IPS-11a (cell line): ENCODE measurements around the gene STXBP1.
A peak's percentile ranks its signal among the peaks of the same experiment; 100 is the strongest.
"Not testable (repeated sequence)": the region's sequence is repeated elsewhere in the genome, so short reads cannot be mapped to it uniquely, and the experiment has no call there.

ENCODE experiments used
- H3K4me3 ChIP-seq: one replicate; pipeline ENCODE4 v1.5.1; 2013; ENCODE audit warnings: low read depth, low read length, control low read depth

Gene STXBP1

GRCh38 chr9:127613583-127613954 is 1.5 kb downstream of the STXBP1 start:
- H3K4me3 ChIP-seq, result peak overlapping the region; percentile 74

GRCh38 chr9:127614961-127615360 is 2.9 kb downstream of the STXBP1 start:
- H3K4me3 ChIP-seq, result no peak overlapping the region

GRCh38 chr9:127621339-127621970 is 9.4 kb downstream of the STXBP1 start:
- not testable (repeated sequence) for H3K4me3 ChIP-seq

- no peak overlapping the region for H3K4me3 ChIP-seq
Observed at GRCh38 chr9:127626752-127627493, 14.8 kb downstream of the STXBP1 start.

GRCh38 chr9:127627494-127627855 is 15.4 kb downstream of the STXBP1 start:
- H3K4me3 ChIP-seq, result no peak overlapping the region

- H3K4me3 ChIP-seq, result no peak overlapping the region
Observed at GRCh38 chr9:127628758-127629467, 16.8 kb downstream of the STXBP1 start.

GRCh38 chr9:127629468-127630081 is 17.5 kb downstream of the STXBP1 start:
- H3K4me3 ChIP-seq, result no peak overlapping the region

GRCh38 chr9:127633216-127633862 is 21.3 kb downstream of the STXBP1 start:
- H3K4me3 ChIP-seq, result no peak overlapping the region

- no peak overlapping the region for H3K4me3 ChIP-seq
Observed at GRCh38 chr9:127634021-127634420, 21.9 kb downstream of the STXBP1 start.

- no peak overlapping the region for H3K4me3 ChIP-seq
Observed at GRCh38 chr9:127634698-127635097, 22.6 kb downstream of the STXBP1 start.

- H3K4me3 ChIP-seq, result no peak overlapping the region
Observed at GRCh38 chr9:127635201-127635735, 23.2 kb downstream of the STXBP1 start.

- no peak overlapping the region for H3K4me3 ChIP-seq
Observed at GRCh38 chr9:127637322-127637847, 25.3 kb downstream of the STXBP1 start.

- H3K4me3 ChIP-seq, result no peak overlapping the region
Observed at GRCh38 chr9:127640908-127641545, 28.9 kb downstream of the STXBP1 start.

GRCh38 chr9:127642082-127642740 is 30.1 kb downstream of the STXBP1 start:
- no peak overlapping the region for H3K4me3 ChIP-seq

- H3K4me3 ChIP-seq, result no peak overlapping the region
Observed at GRCh38 chr9:127644146-127644827, 32.2 kb downstream of the STXBP1 start.

- H3K4me3 ChIP-seq, result no peak overlapping the region
Observed at GRCh38 chr9:127644943-127645342, 32.9 kb downstream of the STXBP1 start.

GRCh38 chr9:127647451-127647850 is 35.4 kb downstream of the STXBP1 start:
- H3K4me3 ChIP-seq, result no peak overlapping the region

GRCh38 chr9:127650518-127650917 is 38.4 kb downstream of the STXBP1 start:
- H3K4me3 ChIP-seq, result no peak overlapping the region
